Measurements from ENCODE around the gene NECAB3. TPM values are rescaled to one million over a fixed set of nuclear protein-coding genes. Genes with fewer than 3 reads are reported as not detected.
A peak's percentile ranks its signal among the peaks of the same experiment; 100 is the strongest.
"Not testable (repeated sequence)": the region's sequence is repeated elsewhere in the genome, so short reads cannot be mapped to it uniquely, and the experiment has no call there.

The NECAB3 gene
- total and polyA plus RNA-seq, 7 donors, result 37.8 to 98.0 (median 63.7) TPM

DNA sequence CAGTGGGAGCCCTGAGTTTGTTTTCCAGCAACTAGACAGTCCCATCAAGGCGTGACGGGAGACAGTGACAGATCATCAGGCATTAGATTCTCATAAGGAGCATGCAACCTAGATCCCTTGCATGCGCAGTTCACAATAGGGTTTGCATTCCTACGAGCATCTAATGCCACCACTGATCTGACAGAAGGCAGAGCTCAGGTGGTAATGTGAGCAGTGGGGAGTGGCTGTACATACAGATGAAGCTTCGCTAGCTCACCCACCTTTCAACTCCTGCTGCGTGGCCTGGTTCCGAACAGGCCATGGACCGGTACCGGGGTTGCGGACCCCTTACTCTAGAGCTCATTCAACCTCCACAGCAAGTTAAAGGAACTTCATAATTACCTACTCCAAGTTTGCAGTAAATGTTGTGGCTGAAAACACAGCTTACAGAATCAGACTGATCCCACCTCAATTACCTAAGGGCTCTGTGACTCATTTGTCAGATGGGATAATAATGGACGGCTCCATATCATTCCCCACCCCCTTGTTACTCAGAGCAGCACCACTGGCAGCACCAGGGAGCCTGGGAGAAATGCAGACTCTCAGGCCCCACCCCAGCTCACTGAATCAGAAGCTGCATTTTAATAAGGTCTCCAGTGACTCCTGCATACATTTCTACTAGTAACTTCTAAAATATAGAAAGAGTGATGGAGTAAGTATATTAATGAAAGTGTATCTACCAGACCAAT, 30.1 kb upstream of the NECAB3 start:
- H3K9me3 ChIP-seq, result no peaks in the 10 kb centered on the region
- intact Hi-C loops (cut with DNase I), result no loop called here
- TF ChIP-seq, protein P1, sequence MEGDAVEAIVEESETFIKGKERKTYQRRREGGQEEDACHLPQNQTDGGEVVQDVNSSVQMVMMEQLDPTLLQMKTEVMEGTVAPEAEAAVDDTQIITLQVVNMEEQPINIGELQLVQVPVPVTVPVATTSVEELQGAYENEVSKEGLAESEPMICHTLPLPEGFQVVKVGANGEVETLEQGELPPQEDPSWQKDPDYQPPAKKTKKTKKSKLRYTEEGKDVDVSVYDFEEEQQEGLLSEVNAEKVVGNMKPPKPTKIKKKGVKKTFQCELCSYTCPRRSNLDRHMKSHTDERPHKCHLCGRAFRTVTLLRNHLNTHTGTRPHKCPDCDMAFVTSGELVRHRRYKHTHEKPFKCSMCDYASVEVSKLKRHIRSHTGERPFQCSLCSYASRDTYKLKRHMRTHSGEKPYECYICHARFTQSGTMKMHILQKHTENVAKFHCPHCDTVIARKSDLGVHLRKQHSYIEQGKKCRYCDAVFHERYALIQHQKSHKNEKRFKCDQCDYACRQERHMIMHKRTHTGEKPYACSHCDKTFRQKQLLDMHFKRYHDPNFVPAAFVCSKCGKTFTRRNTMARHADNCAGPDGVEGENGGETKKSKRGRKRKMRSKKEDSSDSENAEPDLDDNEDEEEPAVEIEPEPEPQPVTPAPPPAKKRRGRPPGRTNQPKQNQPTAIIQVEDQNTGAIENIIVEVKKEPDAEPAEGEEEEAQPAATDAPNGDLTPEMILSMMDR (IDR thresholded peaks at IDR 0.05), result no peak
- H3K27ac ChIP-seq, result no peak overlapping the region
- no peaks in the 10 kb centered on the region for H3K4me1 ChIP-seq
- no peak overlapping the region for H3K4me3 ChIP-seq
- peaks cover 0 to 25% of the 10 kb centered on the region in 2 donors for H3K36me3 ChIP-seq (ENCODE audit: insufficient read depth in 1 of 2, low read depth in 1 of 2)
- DNase-seq (no peak), ATAC-seq (no peak)
- 92 to 95% (median 95%) methylated on average over 11 of the region's 11 CpGs for WGBS, 3 donors
- no peaks in the 10 kb centered on the region for H3K27me3 ChIP-seq (ENCODE audit: insufficient read depth in 3 of 3, low read length in 2 of 3)

DNA sequence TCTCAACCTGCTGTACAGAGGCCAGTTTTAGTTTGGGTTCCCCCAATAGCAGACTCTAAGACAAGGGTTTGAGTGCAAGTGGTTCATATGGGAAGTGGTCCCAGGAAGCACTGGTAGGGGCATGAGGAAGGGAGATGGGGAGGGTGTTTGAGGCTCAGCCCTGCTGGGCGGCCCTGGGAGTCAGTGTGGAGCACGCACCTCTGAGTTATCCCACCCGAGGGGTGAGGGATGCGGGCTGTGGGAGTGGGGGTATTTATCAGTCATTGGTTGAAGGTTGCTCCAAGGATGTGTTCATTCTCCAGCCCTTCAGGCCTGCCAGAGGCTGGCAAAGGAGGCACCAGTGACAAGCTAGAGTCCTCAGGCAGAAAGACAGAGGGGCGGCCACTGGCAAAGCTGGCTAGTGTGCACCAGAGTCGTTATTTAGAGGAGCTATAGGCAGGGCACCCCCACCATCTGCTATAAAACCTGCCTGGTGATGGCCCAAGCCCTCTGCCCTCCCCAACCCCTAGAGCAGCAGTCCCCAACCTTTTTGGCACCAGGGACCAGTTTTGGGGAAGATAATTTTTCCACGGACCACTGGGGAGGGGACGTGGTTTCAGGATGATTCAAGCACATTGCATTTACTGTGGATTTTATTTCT, 29.4 kb upstream of the NECAB3 start:
- TF ChIP-seq, protein P1 (IDR thresholded peaks at IDR 0.05), result no peak
- H3K4me3 ChIP-seq, result no peak overlapping the region
- no peaks in the 10 kb centered on the region for H3K27me3 ChIP-seq (ENCODE audit: insufficient read depth in 3 of 3, low read length in 2 of 3)
- DNase-seq (no peak), ATAC-seq (no peak)
- intact Hi-C loops (cut with DNase I), result no loop called here
- no peak overlapping the region for H3K27ac ChIP-seq
- no peaks in the 10 kb centered on the region for H3K4me1 ChIP-seq
- no peaks in the 10 kb centered on the region for H3K9me3 ChIP-seq
- 87 to 94% (median 90%) methylated on average over 8 of the region's 8 CpGs for WGBS, 3 donors
- peaks cover 0 to 24% of the 10 kb centered on the region in 2 donors for H3K36me3 ChIP-seq (ENCODE audit: insufficient read depth in 1 of 2, low read depth in 1 of 2)

- DNase-seq (peak in 1 of 2 donors; percentile 68), ATAC-seq (peak; percentile 67 to 87 (median 76))
- Histone ChIP-seq H3K27me3 (ENCODE audit: insufficient read depth in 3 of 3, low read length in 2 of 3) (no peaks in the 10 kb centered on the region), H3K36me3 (ENCODE audit: insufficient read depth in 1 of 2, low read depth in 1 of 2) (peaks cover 0 to 19% of the 10 kb centered on the region in 2 donors), H3K4me1 (no peaks in the 10 kb centered on the region), H3K27ac (no peak overlapping the region), H3K4me3 (no peak overlapping the region), H3K9me3 (no peaks in the 10 kb centered on the region)
- 18 to 21% (median 21%) methylated on average over 5 of the region's 5 CpGs for WGBS, 3 donors
- TF ChIP-seq, protein P1 (IDR thresholded peaks at IDR 0.05), result no peak
- intact Hi-C loops (cut with DNase I), result no loop called here
Measured at GRCh38 chr20:33702861-33703260, 28.6 kb upstream of the NECAB3 start.

DNA sequence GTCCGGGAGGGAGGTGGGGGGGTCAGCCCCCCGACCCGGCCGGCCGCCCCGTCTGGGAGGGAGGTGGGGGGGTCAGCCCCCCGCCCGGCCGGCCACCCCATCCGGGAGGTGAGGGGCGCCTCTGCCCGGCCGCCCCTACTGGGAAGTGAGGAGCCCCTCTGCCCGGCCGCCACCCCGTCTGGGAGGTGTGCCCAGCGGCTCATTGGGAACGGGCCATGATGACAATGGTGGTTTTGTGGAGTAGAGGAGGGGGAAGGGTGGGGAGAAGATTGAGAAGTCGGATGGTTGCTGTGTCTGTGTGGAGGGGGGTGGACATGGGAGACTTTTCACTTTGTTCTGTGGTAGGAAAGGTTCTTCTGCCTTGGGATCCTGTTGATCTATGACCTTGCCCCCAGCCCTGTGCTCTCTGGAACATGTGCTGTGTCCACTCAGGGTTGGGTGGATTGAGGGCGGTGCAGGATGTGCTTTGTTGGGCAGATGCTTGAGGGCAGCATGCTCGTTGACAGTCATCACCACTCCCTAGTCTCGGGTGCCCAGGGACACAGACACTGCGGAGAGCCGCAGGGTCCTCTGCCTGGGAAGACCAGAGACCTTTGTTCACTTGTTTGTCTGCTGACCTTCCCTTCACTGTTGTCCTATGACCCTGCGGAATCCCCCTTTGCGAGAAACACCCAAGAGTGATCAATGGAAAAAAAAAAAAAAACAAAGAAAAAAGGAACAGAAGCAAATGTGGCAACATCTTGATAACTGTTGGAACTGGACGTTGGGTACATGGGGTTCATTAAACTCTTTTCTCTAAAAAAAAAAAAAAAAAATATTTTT, 27.6 kb upstream of the NECAB3 start:
- WGBS, 3 donors, result 80 to 89% (median 84%) methylated on average over 10 to 27 of the region's 27 CpGs
- TF ChIP-seq, protein P1 (IDR thresholded peaks at IDR 0.05), result no peak

GRCh38 chr20:33700696-33701441, 26.6 kb upstream of the NECAB3 start:
- 91 to 96% (median 94%) methylated on average over 23 to 45 of the region's 45 CpGs for WGBS, 3 donors
- DNase-seq, result not testable (repeated sequence)

More for the DNA sequence above, 27.6 kb upstream of the NECAB3 start:
- Histone ChIP-seq H3K4me3 (no peak overlapping the region), H3K36me3 (ENCODE audit: insufficient read depth in 1 of 2, low read depth in 1 of 2) (peaks cover 0 to 9% of the 10 kb centered on the region in 2 donors), H3K4me1 (no peaks in the 10 kb centered on the region), H3K9me3 (no peaks in the 10 kb centered on the region), H3K27me3 (ENCODE audit: insufficient read depth in 3 of 3, low read length in 2 of 3) (no peaks in the 10 kb centered on the region), H3K27ac (no peak overlapping the region)
- intact Hi-C loops (cut with DNase I), result no loop called here
- no peak for ATAC-seq
- no peak for DNase-seq

DNA sequence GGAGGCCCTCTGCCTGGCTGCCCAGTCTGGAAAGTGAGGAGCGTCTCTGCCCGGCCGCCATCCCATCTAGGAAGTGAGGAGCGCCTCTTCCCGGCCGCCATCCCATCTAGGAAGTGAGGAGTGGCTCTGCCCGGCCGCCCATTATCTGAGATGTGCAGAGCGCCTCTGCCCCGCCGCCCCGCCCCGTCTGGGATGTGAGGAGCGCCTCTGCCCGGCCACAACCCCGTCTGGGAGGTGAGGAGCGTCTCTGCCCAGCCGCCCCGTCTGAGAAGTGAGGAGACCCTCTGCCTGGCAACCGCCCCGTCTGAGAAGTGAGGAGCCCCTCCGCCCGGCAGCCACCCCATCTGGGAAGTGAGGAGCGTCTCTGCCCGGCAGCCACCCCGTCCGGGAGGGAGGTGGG, 24.7 kb upstream of the NECAB3 start:
- 92 to 100% (median 95%) methylated on average over 6 to 19 of the region's 27 CpGs for WGBS, 3 donors
- H3K9me3 ChIP-seq; intact Hi-C loops (cut with DNase I); H3K36me3 ChIP-seq (ENCODE audit: insufficient read depth in 1 of 2, low read depth in 1 of 2); DNase-seq; ATAC-seq; H3K27me3 ChIP-seq (ENCODE audit: insufficient read depth in 3 of 3, low read length in 2 of 3); H3K4me1 ChIP-seq; H3K27ac ChIP-seq; H3K4me3 ChIP-seq: not testable (repeated sequence)

More at GRCh38 chr20:33700696-33701441, 26.6 kb upstream of the NECAB3 start:
- H3K27ac ChIP-seq; H3K36me3 ChIP-seq (ENCODE audit: insufficient read depth in 1 of 2, low read depth in 1 of 2); intact Hi-C loops (cut with DNase I); ATAC-seq; H3K27me3 ChIP-seq (ENCODE audit: insufficient read depth in 3 of 3, low read length in 2 of 3); H3K4me3 ChIP-seq; H3K4me1 ChIP-seq; H3K9me3 ChIP-seq: not testable (repeated sequence)
